ENCODE data around the gene SLC25A36.

GRCh38 chr3:140903196-140903595 is 38.4 kb upstream of the SLC25A36 start:
- TF ChIP-seq CTCF (IDR thresholded peaks at IDR 0.05; ENCODE audit: low read length): no peak
- no peak for TF ChIP-seq EZH2 (IDR thresholded peaks at IDR 0.05; ENCODE audit: borderline replicate concordance, low read length)

Data from OCI-LY1 (cell line).